CD4-positive, alpha-beta memory T cell (primary cell): Measurements from ENCODE around the gene TTI1. TPM values are rescaled to one million over a fixed set of nuclear protein-coding genes. Genes with fewer than 3 reads are reported as not detected.
A peak's percentile ranks its signal among the peaks of the same experiment; 100 is the strongest.

Experiments
- CTCF ChIA-PET: fragments of 350-600 bp; sonication (Branson Sonifier 250); formaldehyde crosslinking; loops from one replicate; lab custom pipeline; 2021; ENCODE audit warnings: inconsistent platforms; ENCODE audit not compliant: partially characterized antibody; lab: Charles Lee
- POLR2A ChIA-PET: fragments of 350-600 bp; sonication (Branson Sonifier 250); formaldehyde crosslinking; loops from one replicate; lab custom pipeline; 2021; ENCODE audit not compliant: partially characterized antibody; lab: Charles Lee
- DNase-seq, 5 donors: peaks; one replicate each; pipeline versions ENCODE4 v3.0.0 to v3.0.0-alpha.2; 2020 to 2022; ENCODE audit warnings: mixed read lengths in 1 of 5
- H3K27ac ChIP-seq: one replicate; pipeline ENCODE4 v1.7.0; 2013; ENCODE audit warnings: low read depth, low read length
- H3K27me3 ChIP-seq: 2 replicates; pipeline ENCODE4 v1.7.0; 2013; ENCODE audit warnings: mild to moderate bottlenecking, low read length, moderate library complexity; ENCODE audit not compliant: insufficient read depth
- H3K36me3 ChIP-seq: 2 replicates; pipeline ENCODE4 v1.7.0; 2013; ENCODE audit warnings: mild to moderate bottlenecking, low read length, moderate library complexity; ENCODE audit not compliant: insufficient read depth
- H3K4me1 ChIP-seq: 2 replicates; pipeline ENCODE4 v1.7.0; 2013; ENCODE audit warnings: mild to moderate bottlenecking, low read length, moderate library complexity; ENCODE audit not compliant: insufficient read depth
- H3K4me3 ChIP-seq, 2 donors: one replicate each; pipeline ENCODE4 v1.7.0; 2013; ENCODE audit warnings: low read length in 2 of 2, mild to moderate bottlenecking in 1 of 2
- H3K9me3 ChIP-seq, 2 donors: one replicate each; pipeline ENCODE4 v1.7.0; 2013; ENCODE audit warnings: low read length in 2 of 2, control low read depth in 1 of 2; ENCODE audit not compliant: control insufficient read depth in 1 of 2
- H3K27ac Mint-ChIP-seq, 7 donors: one replicate each; pipeline ENCODE4 v1.8.0; 2020 to 2021; ENCODE audit warnings: mixed read lengths in 7 of 7, mild to moderate bottlenecking in 6 of 7, inconsistent platforms in 3 of 7, moderate library complexity in 3 of 7
- H3K27me3 Mint-ChIP-seq, 2 donors: one replicate each; pipeline ENCODE4 v1.8.0; 2020 to 2021; ENCODE audit warnings: mixed read lengths in 2 of 2
- H3K36me3 Mint-ChIP-seq, 2 donors: one replicate each; pipeline ENCODE4 v1.8.0; 2020 to 2021; ENCODE audit warnings: mixed read lengths in 2 of 2, inconsistent platforms in 1 of 2, mild to moderate bottlenecking in 1 of 2
- H3K4me1 Mint-ChIP-seq, 4 donors: one replicate each; pipeline ENCODE4 v1.8.0; 2020 to 2021; ENCODE audit warnings: mixed read lengths in 4 of 4, mild to moderate bottlenecking in 1 of 4
- H3K4me3 Mint-ChIP-seq, 8 donors: one replicate each; pipeline ENCODE4 v1.8.0; 2020 to 2021; ENCODE audit warnings: mixed read lengths in 8 of 8, mild to moderate bottlenecking in 7 of 8, moderate library complexity in 6 of 8, inconsistent platforms in 3 of 8
- H3K9me3 Mint-ChIP-seq, 8 donors: one replicate each; pipeline ENCODE4 v1.8.0; 2020 to 2021; ENCODE audit warnings: mixed read lengths in 8 of 8, mild to moderate bottlenecking in 5 of 8, inconsistent platforms in 3 of 8, moderate library complexity in 1 of 8
- intact Hi-C: fragments of 100-400 bp; cut with micrococcal nuclease; formaldehyde crosslinking; loops from one replicate; pipeline ENCODE4 v1.15.1; 2023
- polyA plus RNA-seq, 2 donors: library from polyadenylated mRNA; unstranded; fragments of 300-500 nt; fragmentation: Illumina TruSeq; gene quantifications; one replicate each; pipeline ENCODE4 v1.2.3, GENCODE V29; 2021
- total RNA-seq, 2 experiments: library from RNA; stranded (reverse); gene quantifications; one replicate each; pipeline ENCODE4 v1.2.3, GENCODE V29; 2021

The TTI1 gene
- total and polyA plus RNA-seq, 4 experiments from 2014 or later, result 13.0 to 26.6 (median 22.9) TPM

- DNase-seq, result no peak
- Mint-ChIP-seq H3K4me3 (no peak overlapping the region), H3K36me3 (peaks cover 0 to 5% of the 10 kb centered on the region in 2 donors), H3K9me3 (peaks cover 0 to 9% (median 5%) of the 10 kb centered on the region in 8 donors), H3K4me1 (no peaks in the 10 kb centered on the region), H3K27ac (no peak overlapping the region), H3K27me3 (peaks cover 3 to 6% of the 10 kb centered on the region in 2 donors)
- ChIA-PET POLR2A (no interaction called here), CTCF (no interaction called here)
- Histone ChIP-seq H3K4me3 (no peak overlapping the region), H3K27ac (no peak overlapping the region), H3K9me3 (no peaks in the 10 kb centered on the region), H3K4me1 (no peaks in the 10 kb centered on the region), H3K27me3 (no peaks in the 10 kb centered on the region), H3K36me3 (no peaks in the 10 kb centered on the region)
- intact Hi-C loops, result no loop called here
Observed at GRCh38 chr20:37943033-37943432, 90.2 kb downstream of the TTI1 start.

DNA sequence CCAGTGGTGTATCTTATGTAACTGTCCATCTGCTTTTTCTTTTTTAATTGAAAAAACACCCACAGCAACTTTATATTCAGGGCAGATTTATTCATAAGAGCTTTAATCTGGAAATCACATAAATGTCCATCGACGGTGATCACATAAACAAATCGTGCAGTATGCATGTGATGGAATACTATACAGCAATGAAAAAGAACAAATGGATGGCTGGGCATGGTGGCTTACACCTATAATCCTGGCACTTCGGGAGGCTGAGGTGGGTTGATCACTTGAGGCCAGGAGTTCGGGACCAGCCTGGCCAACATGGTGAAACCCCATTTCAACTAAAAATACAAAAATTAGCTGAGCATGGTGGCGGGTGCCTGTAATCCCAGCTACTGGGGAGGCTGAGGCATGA, 91.3 kb downstream of the TTI1 start:
- no peak overlapping the region for H3K27ac ChIP-seq
- H3K36me3 ChIP-seq, result no peaks in the 10 kb centered on the region
- ChIA-PET POLR2A (no interaction called here), CTCF (interaction anchor here (1.0 kb wide), 1 partner anchor 10 kb away, joined by 3 read pairs; no protein-coding TSS in a partner anchor)
- H3K27me3 ChIP-seq, result no peaks in the 10 kb centered on the region
- intact Hi-C loops, result no loop called here
- Mint-ChIP-seq H3K4me1 (no peaks in the 10 kb centered on the region), H3K27ac (no peak overlapping the region), H3K27me3 (peaks cover 0 to 5% of the 10 kb centered on the region in 2 donors), H3K4me3 (no peak overlapping the region), H3K9me3 (peaks cover 0 to 3% (median 0%) of the 10 kb centered on the region in 8 donors), H3K36me3 (no peaks in the 10 kb centered on the region)
- no peaks in the 10 kb centered on the region for H3K9me3 ChIP-seq
- DNase-seq, result no peak
- H3K4me1 ChIP-seq, result no peaks in the 10 kb centered on the region
- H3K4me3 ChIP-seq, result no peak overlapping the region

GRCh38 chr20:37941332-37941731, 91.9 kb downstream of the TTI1 start:
- H3K27ac ChIP-seq, result no peak overlapping the region
- ChIA-PET POLR2A (no interaction called here), CTCF (no interaction called here)
- no peaks in the 10 kb centered on the region for H3K36me3 ChIP-seq
- peaks cover 0 to 5% of the 10 kb centered on the region in 2 donors for H3K27me3 Mint-ChIP-seq
- no peak overlapping the region for H3K4me3 ChIP-seq
- H3K9me3 ChIP-seq, result no peaks in the 10 kb centered on the region
- H3K4me1 Mint-ChIP-seq, result no peaks in the 10 kb centered on the region
- H3K4me1 ChIP-seq, result no peaks in the 10 kb centered on the region
- no peak overlapping the region for H3K4me3 Mint-ChIP-seq
- intact Hi-C loops, result no loop called here
- no peaks in the 10 kb centered on the region for H3K36me3 Mint-ChIP-seq
- H3K27ac Mint-ChIP-seq, result peak overlapping the region in 1 of 7 donors; percentile 2
- peaks cover 0 to 3% (median 0%) of the 10 kb centered on the region in 8 donors for H3K9me3 Mint-ChIP-seq
- no peak for DNase-seq
- no peaks in the 10 kb centered on the region for H3K27me3 ChIP-seq

GRCh38 chr20:37940858-37941257, 92.4 kb downstream of the TTI1 start:
- Histone ChIP-seq H3K4me3 (no peak overlapping the region), H3K36me3 (no peaks in the 10 kb centered on the region), H3K9me3 (no peaks in the 10 kb centered on the region), H3K27ac (no peak overlapping the region), H3K27me3 (no peaks in the 10 kb centered on the region), H3K4me1 (no peaks in the 10 kb centered on the region)
- no peak for DNase-seq
- Mint-ChIP-seq H3K9me3 (peaks cover 0 to 3% (median 0%) of the 10 kb centered on the region in 8 donors), H3K4me3 (no peak overlapping the region), H3K27ac (no peak overlapping the region), H3K4me1 (no peaks in the 10 kb centered on the region), H3K36me3 (no peaks in the 10 kb centered on the region), H3K27me3 (peaks cover 0 to 5% of the 10 kb centered on the region in 2 donors)
- intact Hi-C loops, result no loop called here
- POLR2A ChIA-PET, result no interaction called here
- CTCF ChIA-PET, result no interaction called here

DNA sequence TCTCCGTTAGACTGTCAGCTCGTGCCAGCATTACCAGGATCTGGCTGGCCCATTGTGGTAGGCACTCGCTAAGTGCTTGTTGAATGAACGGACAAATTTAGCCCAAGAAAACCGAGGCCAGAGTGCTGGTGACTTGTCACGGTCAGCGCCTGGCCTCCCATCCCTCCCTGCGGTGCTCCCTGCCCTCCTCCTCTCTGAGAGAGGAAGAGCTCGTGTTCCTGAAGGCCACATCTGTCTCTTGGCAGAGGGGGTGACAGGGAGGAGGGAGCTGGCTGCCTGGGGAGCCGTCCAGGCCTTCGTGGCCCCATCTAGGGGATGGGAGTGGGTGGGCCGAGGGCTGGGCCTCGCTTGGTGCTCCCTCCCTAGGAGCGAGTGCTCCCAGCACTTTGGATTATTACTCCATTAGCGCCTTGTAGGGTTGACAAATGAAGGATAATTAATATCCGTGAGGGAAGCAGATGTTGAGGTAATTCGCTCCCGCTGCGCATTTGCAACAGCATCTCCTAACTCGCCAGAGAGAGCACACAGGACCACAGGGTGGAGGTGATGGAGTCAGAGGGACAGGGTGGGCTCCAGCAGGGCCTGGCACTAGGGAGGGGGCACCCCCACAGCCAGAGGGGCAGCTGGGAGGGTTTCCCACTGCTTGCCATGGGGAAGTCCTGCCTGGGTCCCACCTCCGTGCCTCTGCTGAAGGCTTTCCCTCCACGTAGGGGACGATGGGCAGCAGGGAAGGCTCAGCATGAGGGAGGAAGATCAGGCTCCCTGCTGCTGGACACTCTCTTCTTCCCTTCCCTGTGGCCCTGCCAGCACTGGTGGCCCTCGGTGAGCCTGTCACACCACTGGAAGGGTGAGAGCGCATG, 93.3 kb downstream of the TTI1 start:
- H3K36me3 ChIP-seq, result no peaks in the 10 kb centered on the region
- Mint-ChIP-seq H3K4me3 (no peak overlapping the region), H3K4me1 (no peaks in the 10 kb centered on the region), H3K27me3 (peaks cover 0 to 5% of the 10 kb centered on the region in 2 donors), H3K27ac (no peak overlapping the region), H3K9me3 (peaks cover 0 to 3% (median 0%) of the 10 kb centered on the region in 8 donors), H3K36me3 (no peaks in the 10 kb centered on the region)
- DNase-seq, result no peak
- ChIA-PET POLR2A (no interaction called here), CTCF (no interaction called here)
- H3K9me3 ChIP-seq, result no peaks in the 10 kb centered on the region
- no peaks in the 10 kb centered on the region for H3K27me3 ChIP-seq
- no peak overlapping the region for H3K27ac ChIP-seq
- no peak overlapping the region for H3K4me3 ChIP-seq
- intact Hi-C loops, result no loop called here
- H3K4me1 ChIP-seq, result no peaks in the 10 kb centered on the region

DNA sequence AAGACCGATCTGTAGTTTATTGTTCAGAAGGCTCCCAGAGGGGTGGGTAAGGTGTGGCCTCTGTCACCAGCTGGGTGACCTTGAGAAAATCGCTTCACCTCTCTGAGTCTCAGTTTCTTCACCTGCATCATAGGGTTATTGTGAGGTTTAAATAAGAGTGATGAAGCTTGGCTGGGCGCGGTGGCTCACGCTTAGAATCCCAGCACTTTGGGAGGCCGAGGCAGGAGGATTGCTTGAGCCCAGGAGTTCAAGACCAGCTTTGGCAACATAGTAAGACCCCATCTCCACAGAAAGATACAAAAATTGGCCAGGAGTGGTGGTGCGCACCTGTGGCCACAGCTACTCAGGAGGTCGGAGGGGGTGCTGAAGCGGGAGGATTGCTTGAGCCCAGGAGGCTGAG, 94.3 kb downstream of the TTI1 start:
- peaks cover 0 to 3% (median 0%) of the 10 kb centered on the region in 8 donors for H3K9me3 Mint-ChIP-seq
- POLR2A ChIA-PET, result no interaction called here
- H3K4me1 ChIP-seq, result no peaks in the 10 kb centered on the region
- no peaks in the 10 kb centered on the region for H3K27me3 ChIP-seq
- H3K27ac Mint-ChIP-seq, result no peak overlapping the region
- H3K9me3 ChIP-seq, result no peaks in the 10 kb centered on the region
- H3K4me3 ChIP-seq, result no peak overlapping the region
- DNase-seq, result no peak
- no peaks in the 10 kb centered on the region for H3K4me1 Mint-ChIP-seq
- CTCF ChIA-PET, result no interaction called here
- H3K27ac ChIP-seq, result no peak overlapping the region
- peaks cover 0 to 5% of the 10 kb centered on the region in 2 donors for H3K27me3 Mint-ChIP-seq
- H3K36me3 Mint-ChIP-seq, result no peaks in the 10 kb centered on the region
- H3K4me3 Mint-ChIP-seq, result no peak overlapping the region
- H3K36me3 ChIP-seq, result no peaks in the 10 kb centered on the region
- intact Hi-C loops, result no loop called here

- POLR2A ChIA-PET, result no interaction called here
- Histone ChIP-seq H3K4me1 (no peaks in the 10 kb centered on the region), H3K27ac (no peak overlapping the region), H3K36me3 (no peaks in the 10 kb centered on the region), H3K9me3 (no peaks in the 10 kb centered on the region), H3K4me3 (no peak overlapping the region), H3K27me3 (no peaks in the 10 kb centered on the region)
- CTCF ChIA-PET, result no interaction called here
- intact Hi-C loops, result no loop called here
- Mint-ChIP-seq H3K27ac (no peak overlapping the region), H3K4me1 (no peaks in the 10 kb centered on the region), H3K4me3 (no peak overlapping the region), H3K36me3 (no peaks in the 10 kb centered on the region), H3K9me3 (peaks cover 0 to 3% (median 0%) of the 10 kb centered on the region in 8 donors), H3K27me3 (peaks cover 0 to 5% of the 10 kb centered on the region in 2 donors)
- no peak for DNase-seq
Observed at GRCh38 chr20:37938181-37938750, 95.0 kb downstream of the TTI1 start.
